ENCODE results near the gene TRMT112. TPM values are rescaled to one million over a fixed set of nuclear protein-coding genes. Genes with fewer than 3 reads are reported as not detected.

The TRMT112 gene
- total and polyA plus RNA-seq, 10 of the 15 experiments (the other 5 are each of a cell fraction or from before 2014, with no cell fraction given), result 212 to 455 (median 308) TPM

- RAD21 ChIA-PET (ENCODE audit: unreplicated experiment), result no interaction called here
- Histone ChIP-seq H3K27me3 (replicated peaks in 1 of 2; ENCODE audit: control insufficient read depth in 2 of 2, insufficient read depth in 2 of 2, low read length in 1 of 2) (peaks cover 3 to 13% of the 10 kb centered on the region in 2 experiments), H3K79me2 (ENCODE audit: control insufficient read depth, insufficient read depth, low read length) (no peaks in the 10 kb centered on the region), H3K9ac (ENCODE audit: control insufficient read depth, insufficient read depth, low read length) (no peak within 1 kb of the TSS), H4K20me1 (ENCODE audit: control insufficient read depth, insufficient read depth) (no peaks in the 10 kb centered on the region; the same call in 1 of the 2 replicates), H3K4me1 (ENCODE audit: control insufficient read depth, insufficient read depth, low read length) (peaks cover 2% of the 10 kb centered on the region), H3K9me3 (replicated peaks; ENCODE audit: control insufficient read depth, insufficient read depth, low read length) (no peaks in the 10 kb centered on the region), H3K27ac (ENCODE audit: control insufficient read depth, insufficient read depth) (no peak within 1 kb of the TSS), H3K36me3 (ENCODE audit: control insufficient read depth in 2 of 2, insufficient read depth in 2 of 2, low read length in 1 of 2) (peaks cover 0 to 2% of the 10 kb centered on the region in 2 experiments; a peak in 2 of 4 replicates), H3K4me2 (ENCODE audit: control insufficient read depth, insufficient read depth) (peak within 1 kb of the TSS; percentile 48; the same call in 1 of the 2 replicates), H3K4me3 (no peak within 1 kb of the TSS), H2AFZ (ENCODE audit: control insufficient read depth, low read depth, low read length) (no peak within 1 kb of the TSS)
- POLR2A ChIA-PET, result no interaction called here
- DNase-seq (ENCODE audit: low read depth, low spot score) (no peak), ATAC-seq (no peak), FAIRE-seq (no peak)
- TF ChIP-seq MYC (IDR thresholded peaks at IDR 0.05; ENCODE audit: insufficient read depth, insufficient read length, insufficient replicate concordance, low read length, severe bottlenecking), result no peak
- no peak for TF ChIP-seq HDGF (IDR thresholded peaks at IDR 0.05)
- TF ChIP-seq BRCA1 (IDR thresholded peaks at IDR 0.05; ENCODE audit: low read depth, low read length), result no peak
- TF ChIP-seq POLR2A (IDR thresholded peaks at IDR 0.05; ENCODE audit: low read depth, low read length), result no peak
- TF ChIP-seq ZSCAN29 (IDR thresholded peaks at IDR 0.05), result no peak
- TF ChIP-seq NFIC (IDR thresholded peaks at IDR 0.05; ENCODE audit: low read depth, low read length), result no peak
- TF ChIP-seq ZNF24 (IDR thresholded peaks at IDR 0.05), result no peak
- no peak for TF ChIP-seq IRF4 (IDR thresholded peaks at IDR 0.05; ENCODE audit: low read depth, low read length)
- no peak for TF ChIP-seq YBX1 (IDR thresholded peaks at IDR 0.05)
- TF ChIP-seq RB1 (IDR thresholded peaks at IDR 0.05; ENCODE audit: borderline replicate concordance), result no peak
- no peak for TF ChIP-seq NBN (IDR thresholded peaks at IDR 0.05)
- no peak for TF ChIP-seq CBFB (IDR thresholded peaks at IDR 0.05; ENCODE audit: low read depth)
- no peak for TF ChIP-seq NFYB (IDR thresholded peaks at IDR 0.05; ENCODE audit: insufficient read depth, low read depth, low read length)
- TF ChIP-seq SIN3A (IDR thresholded peaks at IDR 0.05; ENCODE audit: low read depth, low read length), result no peak
- TF ChIP-seq USF1 (IDR thresholded peaks at IDR 0.05; ENCODE audit: borderline replicate concordance, extremely low read length, insufficient read depth, low read depth, low read length), result no peak
- no peak for TF ChIP-seq MEF2B (IDR thresholded peaks at IDR 0.05; ENCODE audit: partially characterized antibody, poor library complexity, severe bottlenecking)
- TF ChIP-seq CHD2 (IDR thresholded peaks at IDR 0.05; ENCODE audit: borderline replicate concordance, low read depth, low read length), result no peak
- TF ChIP-seq, protein P1, sequence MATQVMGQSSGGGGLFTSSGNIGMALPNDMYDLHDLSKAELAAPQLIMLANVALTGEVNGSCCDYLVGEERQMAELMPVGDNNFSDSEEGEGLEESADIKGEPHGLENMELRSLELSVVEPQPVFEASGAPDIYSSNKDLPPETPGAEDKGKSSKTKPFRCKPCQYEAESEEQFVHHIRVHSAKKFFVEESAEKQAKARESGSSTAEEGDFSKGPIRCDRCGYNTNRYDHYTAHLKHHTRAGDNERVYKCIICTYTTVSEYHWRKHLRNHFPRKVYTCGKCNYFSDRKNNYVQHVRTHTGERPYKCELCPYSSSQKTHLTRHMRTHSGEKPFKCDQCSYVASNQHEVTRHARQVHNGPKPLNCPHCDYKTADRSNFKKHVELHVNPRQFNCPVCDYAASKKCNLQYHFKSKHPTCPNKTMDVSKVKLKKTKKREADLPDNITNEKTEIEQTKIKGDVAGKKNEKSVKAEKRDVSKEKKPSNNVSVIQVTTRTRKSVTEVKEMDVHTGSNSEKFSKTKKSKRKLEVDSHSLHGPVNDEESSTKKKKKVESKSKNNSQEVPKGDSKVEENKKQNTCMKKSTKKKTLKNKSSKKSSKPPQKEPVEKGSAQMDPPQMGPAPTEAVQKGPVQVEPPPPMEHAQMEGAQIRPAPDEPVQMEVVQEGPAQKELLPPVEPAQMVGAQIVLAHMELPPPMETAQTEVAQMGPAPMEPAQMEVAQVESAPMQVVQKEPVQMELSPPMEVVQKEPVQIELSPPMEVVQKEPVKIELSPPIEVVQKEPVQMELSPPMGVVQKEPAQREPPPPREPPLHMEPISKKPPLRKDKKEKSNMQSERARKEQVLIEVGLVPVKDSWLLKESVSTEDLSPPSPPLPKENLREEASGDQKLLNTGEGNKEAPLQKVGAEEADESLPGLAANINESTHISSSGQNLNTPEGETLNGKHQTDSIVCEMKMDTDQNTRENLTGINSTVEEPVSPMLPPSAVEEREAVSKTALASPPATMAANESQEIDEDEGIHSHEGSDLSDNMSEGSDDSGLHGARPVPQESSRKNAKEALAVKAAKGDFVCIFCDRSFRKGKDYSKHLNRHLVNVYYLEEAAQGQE (IDR thresholded peaks at IDR 0.05; ENCODE audit: low read depth, low read length), result no peak
- CTCF ChIA-PET, result no interaction called here
- SMC1A ChIA-PET (ENCODE audit: uncharacterized antibody, unreplicated experiment), result no interaction called here
- intact Hi-C loops (cut with micrococcal nuclease; ENCODE audit: unreplicated experiment) (no loop called here), in situ Hi-C loops (cut with MboI) (no loop called here)
- 20% methylated on average over 18 of the region's 45 CpGs for WGBS (ENCODE audit: insufficient coverage, insufficient replicate concordance, low lambda C conversion rate, missing lambda C conversion rate)
- no TSS peak for BruUV-seq (replicated peaks)
Observed at GRCh38 chr11:64291262-64291751, 26.1 kb downstream of the TRMT112 start, which contains the start of gene KCNK4. KCNK4 (plus strand) TSS chr11:64291302; CDS start chr11:64293019, 1,717 bp downstream.

Measured in GM12878 (cell line).